Medulla oblongata (tissue), 1 donor: ENCODE results near the gene ARL16.
A peak's percentile ranks its signal among the peaks of the same experiment; 100 is the strongest.

Experiments
- DNase-seq: peaks from one replicate; pipeline ENCODE4 v3.0.0-alpha.2; 2015; ENCODE audit errors: extremely low spot score

Gene ARL16

GRCh38 chr17:81666342-81667191 lies 17.0 kb downstream of the ARL16 start, which contains the start of the genes CCDC137 and OXLD1:
TSS of gene CCDC137 (plus strand) at chr17:81666737. CDS start at chr17:81666767, 30 bp downstream.
TSS of gene OXLD1 (minus strand) at chr17:81666605. CDS start at chr17:81666577, 28 bp downstream.
- peak; percentile 97 for DNase-seq

- no peak for DNase-seq
Measured at GRCh38 chr17:81666092-81666341, 17.6 kb downstream of the ARL16 start.

- DNase-seq = no peak
Measured at GRCh38 chr17:81665205-81666091, 18.1 kb downstream of the ARL16 start.

GRCh38 chr17:81664051-81664470 lies 19.5 kb downstream of the ARL16 start:
- DNase-seq = no peak

- DNase-seq = no peak
Measured at GRCh38 chr17:81662002-81662401, 21.6 kb downstream of the ARL16 start.

GRCh38 chr17:81660441-81660840 lies 23.2 kb downstream of the ARL16 start:
- DNase-seq = no peak

GRCh38 chr17:81659038-81659437 lies 24.6 kb downstream of the ARL16 start:
- DNase-seq = no peak

- no peak for DNase-seq
Measured at GRCh38 chr17:81656835-81657234, 26.8 kb downstream of the ARL16 start.

GRCh38 chr17:81656118-81656743 lies 27.4 kb downstream of the ARL16 start, which contains the start of gene PDE6G:
TSS of gene PDE6G (minus strand) at chr17:81656542. CDS start at chr17:81653305, 3,237 bp downstream.
- DNase-seq = no peak

- DNase-seq = no peak
Measured at GRCh38 chr17:81655378-81656117, 28.0 kb downstream of the ARL16 start.

GRCh38 chr17:81652906-81653771 lies 30.5 kb downstream of the ARL16 start:
- no peak for DNase-seq

- no peak for DNase-seq
Measured at GRCh38 chr17:81651692-81652091, 31.9 kb downstream of the ARL16 start.

- no peak for DNase-seq
Measured at GRCh38 chr17:81650951-81651350, 32.6 kb downstream of the ARL16 start.

GRCh38 chr17:81648707-81649085 lies 34.9 kb downstream of the ARL16 start:
- DNase-seq = no peak

- DNase-seq = no peak
Measured at GRCh38 chr17:81648013-81648706, 35.4 kb downstream of the ARL16 start.

- DNase-seq = no peak
Measured at GRCh38 chr17:81647640-81648012, 36.0 kb downstream of the ARL16 start.

- no peak for DNase-seq
Measured at GRCh38 chr17:81646869-81647600, 36.6 kb downstream of the ARL16 start.

GRCh38 chr17:81644976-81645952 lies 38.3 kb downstream of the ARL16 start:
- no peak for DNase-seq
